Measurements from ENCODE around the gene SFMBT1. TPM values are rescaled to one million over a fixed set of nuclear protein-coding genes. Genes with fewer than 3 reads are reported as not detected.
"Not testable (repeated sequence)": the region's sequence is repeated elsewhere in the genome, so short reads cannot be mapped to it uniquely, and the experiment has no call there.

The SFMBT1 gene
- total RNA-seq, 1 experiment from 2014 or later = 23.0 TPM

- DNase-seq (ENCODE audit: low spot score) = no peak
Measured at GRCh38 chr3:53038679-53039375, 7.0 kb downstream of the SFMBT1 start.

GRCh38 chr3:53035825-53036619 is 9.9 kb downstream of the SFMBT1 start:
- no peak for DNase-seq (ENCODE audit: low spot score)

- DNase-seq (ENCODE audit: low spot score) = peak; percentile 12
Measured at GRCh38 chr3:53035018-53035417, 10.9 kb downstream of the SFMBT1 start.

GRCh38 chr3:53034411-53034810 is 11.5 kb downstream of the SFMBT1 start:
- not testable (repeated sequence) for DNase-seq (ENCODE audit: low spot score)

GRCh38 chr3:53032609-53033008 is 13.3 kb downstream of the SFMBT1 start:
- no peak for DNase-seq (ENCODE audit: low spot score)

- peak; percentile 60 for DNase-seq (ENCODE audit: low spot score)
Measured at GRCh38 chr3:53030619-53031449, 15.0 kb downstream of the SFMBT1 start.

- no peak for DNase-seq (ENCODE audit: low spot score)
Measured at GRCh38 chr3:53028641-53029040, 17.2 kb downstream of the SFMBT1 start.

- no peak for DNase-seq (ENCODE audit: low spot score)
Measured at GRCh38 chr3:53027254-53027844, 18.5 kb downstream of the SFMBT1 start.

- no peak for DNase-seq (ENCODE audit: low spot score)
Measured at GRCh38 chr3:53026382-53027162, 19.3 kb downstream of the SFMBT1 start.

- no peak for DNase-seq (ENCODE audit: low spot score)
Measured at GRCh38 chr3:53024315-53024714, 21.6 kb downstream of the SFMBT1 start.

GRCh38 chr3:53023072-53023823 is 22.6 kb downstream of the SFMBT1 start:
- DNase-seq (ENCODE audit: low spot score) = no peak

- no peak for DNase-seq (ENCODE audit: low spot score)
Measured at GRCh38 chr3:53022647-53023046, 23.2 kb downstream of the SFMBT1 start.

- no peak for DNase-seq (ENCODE audit: low spot score)
Measured at GRCh38 chr3:53016236-53016635, 29.6 kb downstream of the SFMBT1 start.

- no peak for DNase-seq (ENCODE audit: low spot score)
Measured at GRCh38 chr3:53011324-53011723, 34.5 kb downstream of the SFMBT1 start.

GRCh38 chr3:53009826-53010539 is 35.9 kb downstream of the SFMBT1 start:
- no peak for DNase-seq (ENCODE audit: low spot score)

GRCh38 chr3:53008932-53009331 is 36.9 kb downstream of the SFMBT1 start:
- no peak for DNase-seq (ENCODE audit: low spot score)

GRCh38 chr3:53005854-53006513 is 39.9 kb downstream of the SFMBT1 start:
- no peak for DNase-seq (ENCODE audit: low spot score)

GRCh38 chr3:53005338-53005737 is 40.5 kb downstream of the SFMBT1 start:
- no peak for DNase-seq (ENCODE audit: low spot score)

- DNase-seq (ENCODE audit: low spot score) = no peak
Measured at GRCh38 chr3:53003320-53003719, 42.6 kb downstream of the SFMBT1 start.
